HepG2 (cell line): ENCODE data around the gene CAND1.

ENCODE experiments used
- ATF7 ChIP-seq, 2 experiments: fragments of 450-650 bp in 1 of 2; sonication (generic) in 1 of 2; formaldehyde crosslinking in 1 of 2; IDR thresholded peaks; 2 replicates each; pipeline versions ENCODE4 v1.4.0 to v1.6.1; 2016 to 2020; ENCODE audit warnings: antibody characterized with exemption in 1 of 2, mild to moderate bottlenecking in 1 of 2, missing genetic modification reagents in 1 of 2
- BCL6 ChIP-seq: IDR thresholded peaks from 2 replicates; pipeline ENCODE4 v1.6.1; 2016; ENCODE audit warnings: missing genetic modification reagents, missing compliant biosample characterization
- KMT2A ChIP-seq: sonication (generic); formaldehyde crosslinking; IDR thresholded peaks from 2 replicates; pipeline ENCODE4 v1.4.0; 2020; ENCODE audit warnings: missing genetic modification reagents
- MAF1 ChIP-seq: sonication (generic); formaldehyde crosslinking; IDR thresholded peaks from 2 replicates; pipeline ENCODE4 v1.5.0; 2020; ENCODE audit warnings: missing genetic modification reagents, borderline replicate concordance
- POLR2A ChIP-seq, 2 experiments: IDR thresholded peaks; 2 replicates each; pipeline ENCODE4 v1.6.1; 2011; ENCODE audit warnings: low read depth in 2 of 2, low read length in 2 of 2, mild to moderate bottlenecking in 1 of 2, moderate library complexity in 1 of 2; ENCODE audit not compliant: insufficient read depth in 1 of 2
- SMARCE1 ChIP-seq: fragments of 450-650 bp; IDR thresholded peaks from 2 replicates; pipeline ENCODE4 v1.6.1; 2017; ENCODE audit warnings: borderline replicate concordance
- SMYD3 ChIP-seq: sonication (generic); formaldehyde crosslinking; IDR thresholded peaks from 2 replicates; pipeline ENCODE4 v1.8.1; 2023; ENCODE audit warnings: mild to moderate bottlenecking, missing genetic modification reagents
- TBX3 ChIP-seq: fragments of 450-650 bp; IDR thresholded peaks from 2 replicates; pipeline ENCODE4 v1.6.1; 2017; ENCODE audit warnings: antibody characterized with exemption, mild to moderate bottlenecking, inconsistent platforms, borderline replicate concordance
- TEAD3 ChIP-seq: optimal IDR thresholded peaks from 2 replicates; pipeline ENCODE3; 2016; ENCODE audit warnings: borderline replicate concordance
- ZNF431 ChIP-seq: sonication (generic); formaldehyde crosslinking; IDR thresholded peaks from 2 replicates; pipeline ENCODE4 v1.9.0; 2022; ENCODE audit warnings: missing genetic modification reagents, low read depth, mild to moderate bottlenecking, borderline replicate concordance
- ZNF619 ChIP-seq: sonication (generic); formaldehyde crosslinking; IDR thresholded peaks from 2 replicates; pipeline ENCODE4 v1.4.0; 2020; ENCODE audit warnings: mild to moderate bottlenecking, missing genetic modification reagents
- ZNF83 ChIP-seq: sonication (generic); formaldehyde crosslinking; IDR thresholded peaks from 2 replicates; pipeline ENCODE4 v1.4.0; 2020; ENCODE audit warnings: missing genetic modification reagents, mild to moderate bottlenecking, borderline replicate concordance
- TF ChIP-seq, protein P1 (sequence below): sonication (generic); formaldehyde crosslinking; IDR thresholded peaks from 2 replicates; pipeline ENCODE4 v1.5.0; 2020; ENCODE audit warnings: missing genetic modification reagents
- TF ChIP-seq, protein P2 (sequence below): IDR thresholded peaks from 2 replicates; pipeline ENCODE4 v1.6.1; 2016; ENCODE audit warnings: missing compliant biosample characterization, missing genetic modification reagents, borderline replicate concordance

DNA sequence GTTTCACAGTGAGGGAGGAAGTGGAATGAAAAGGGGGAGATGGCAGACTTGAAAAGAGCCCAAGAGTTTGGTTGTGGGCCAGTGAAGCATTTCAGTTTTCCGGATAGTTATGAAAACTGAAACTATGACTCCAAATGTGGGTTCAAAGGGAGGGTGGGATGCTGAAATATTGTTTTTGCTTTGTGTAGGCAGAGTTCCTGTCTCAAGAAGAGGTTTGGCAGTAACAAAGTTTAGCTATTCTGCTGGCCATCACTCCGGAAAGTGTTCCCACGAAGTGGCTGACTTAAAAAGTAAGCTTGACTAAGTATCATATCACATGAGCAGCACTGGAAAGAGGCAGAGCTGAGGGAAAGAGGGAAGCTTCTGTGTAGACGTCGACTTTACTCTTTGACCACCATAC is 85.2 kb downstream of the CAND1 start:
- TF ChIP-seq BCL6: no peak
- no peak for TF ChIP-seq ZNF431 (CRISPR knock-in tag)
- TF ChIP-seq POLR2A (IDR thresholded peaks at IDR 0.05; ENCODE audit: insufficient read depth in 1 of 2, low read depth in 2 of 2, low read length in 2 of 2): no peak
- TF ChIP-seq SMYD3 (CRISPR knock-in tag): no peak
- no peak for TF ChIP-seq ATF7 (IDR thresholded peaks at IDR 0.05)
- TF ChIP-seq ATF7 (CRISPR knock-in tag; IDR thresholded peaks at IDR 0.05): no peak
- TF ChIP-seq ZNF83 (CRISPR knock-in tag): no peak
- no peak for TF ChIP-seq SMARCE1
- no peak for TF ChIP-seq TEAD3 (CRISPR knock-in tag)
- TF ChIP-seq ZNF619 (CRISPR knock-in tag): no peak
- TF ChIP-seq KMT2A (CRISPR knock-in tag): no peak
- TF ChIP-seq, protein P1, sequence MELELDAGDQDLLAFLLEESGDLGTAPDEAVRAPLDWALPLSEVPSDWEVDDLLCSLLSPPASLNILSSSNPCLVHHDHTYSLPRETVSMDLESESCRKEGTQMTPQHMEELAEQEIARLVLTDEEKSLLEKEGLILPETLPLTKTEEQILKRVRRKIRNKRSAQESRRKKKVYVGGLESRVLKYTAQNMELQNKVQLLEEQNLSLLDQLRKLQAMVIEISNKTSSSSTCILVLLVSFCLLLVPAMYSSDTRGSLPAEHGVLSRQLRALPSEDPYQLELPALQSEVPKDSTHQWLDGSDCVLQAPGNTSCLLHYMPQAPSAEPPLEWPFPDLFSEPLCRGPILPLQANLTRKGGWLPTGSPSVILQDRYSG (CRISPR knock-in tag): no peak
- TF ChIP-seq MAF1 (CRISPR knock-in tag): no peak
- TF ChIP-seq, protein P2, sequence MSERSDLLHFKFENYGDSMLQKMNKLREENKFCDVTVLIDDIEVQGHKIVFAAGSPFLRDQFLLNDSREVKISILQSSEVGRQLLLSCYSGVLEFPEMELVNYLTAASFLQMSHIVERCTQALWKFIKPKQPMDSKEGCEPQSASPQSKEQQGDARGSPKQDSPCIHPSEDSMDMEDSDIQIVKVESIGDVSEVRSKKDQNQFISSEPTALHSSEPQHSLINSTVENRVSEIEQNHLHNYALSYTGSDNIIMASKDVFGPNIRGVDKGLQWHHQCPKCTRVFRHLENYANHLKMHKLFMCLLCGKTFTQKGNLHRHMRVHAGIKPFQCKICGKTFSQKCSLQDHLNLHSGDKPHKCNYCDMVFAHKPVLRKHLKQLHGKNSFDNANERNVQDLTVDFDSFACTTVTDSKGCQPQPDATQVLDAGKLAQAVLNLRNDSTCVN (CRISPR knock-in tag): no peak
- no peak for TF ChIP-seq TBX3
